Measurements from ENCODE around the gene ZNF736.
A peak's percentile ranks its signal among the peaks of the same experiment; 100 is the strongest.
"Not testable (repeated sequence)": the region's sequence is repeated elsewhere in the genome, so short reads cannot be mapped to it uniquely, and the experiment has no call there.

Gene ZNF736

DNA sequence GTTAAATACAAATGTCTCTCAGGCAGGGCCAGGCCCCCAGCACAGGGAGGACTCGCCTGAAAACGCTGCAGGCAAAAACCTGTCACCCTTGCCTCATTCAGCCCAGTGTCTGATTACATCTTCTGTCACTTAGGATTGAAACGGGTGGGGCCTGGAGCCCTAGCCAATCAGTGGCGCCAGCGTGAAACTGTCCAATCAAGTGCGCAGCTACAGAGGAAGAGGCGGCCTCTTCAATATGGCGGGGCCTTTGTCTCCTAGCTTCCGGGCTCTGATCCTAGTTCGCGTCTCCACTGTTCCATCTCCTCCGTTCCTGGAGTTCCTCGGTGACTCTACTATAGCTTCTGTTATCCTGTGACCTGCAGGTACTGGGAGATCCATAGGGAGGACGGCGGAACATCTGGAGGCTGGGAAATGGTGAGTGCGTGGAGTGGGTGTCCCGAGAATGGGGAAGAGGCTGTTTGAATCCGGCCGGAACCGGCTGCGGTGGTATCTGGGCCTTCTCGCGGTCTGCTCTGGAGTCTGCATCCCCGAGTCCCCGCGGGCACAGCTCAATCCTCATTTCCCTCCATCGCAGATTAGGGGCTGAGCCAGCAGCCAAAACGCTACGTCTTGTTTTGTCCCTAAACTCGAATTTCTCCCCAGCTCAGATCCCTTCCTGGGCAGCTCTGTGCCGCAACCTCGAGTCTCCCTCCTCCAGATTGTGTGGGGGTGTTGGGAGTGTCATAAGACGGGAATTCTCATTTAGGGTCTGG, at the start of gene ZNF736:
Gene ZNF736 (plus strand): TSS at position 222 of the 752 bp plus-strand sequence. CDS start 190 bp downstream, at position 412.
- peak; percentile 94 for DNase-seq (ENCODE audit: low spot score)

DNA sequence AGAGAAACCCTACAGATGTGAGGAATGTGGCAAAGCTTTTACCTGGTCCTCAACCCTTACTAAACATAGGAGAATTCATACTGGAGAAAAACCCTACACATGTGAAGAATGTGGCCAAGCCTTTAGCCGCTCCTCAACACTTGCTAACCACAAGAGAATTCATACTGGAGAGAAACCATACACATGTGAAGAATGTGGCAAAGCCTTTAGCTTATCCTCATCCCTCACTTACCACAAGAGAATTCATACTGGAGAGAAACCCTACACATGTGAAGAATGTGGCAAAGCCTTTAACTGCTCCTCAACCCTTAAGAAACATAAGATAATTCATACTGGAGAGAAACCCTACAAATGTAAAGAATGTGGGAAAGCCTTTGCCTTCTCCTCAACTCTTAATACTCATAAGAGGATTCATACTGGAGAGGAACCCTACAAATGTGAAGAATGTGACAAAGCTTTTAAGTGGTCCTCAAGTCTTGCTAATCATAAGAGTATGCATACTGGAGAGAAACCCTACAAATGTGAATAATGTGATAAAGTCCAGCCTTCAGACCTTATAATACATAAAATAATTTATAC, 47.3 kb upstream of the ZNF736 start:
- DNase-seq (ENCODE audit: low spot score) = no peak

DNA sequence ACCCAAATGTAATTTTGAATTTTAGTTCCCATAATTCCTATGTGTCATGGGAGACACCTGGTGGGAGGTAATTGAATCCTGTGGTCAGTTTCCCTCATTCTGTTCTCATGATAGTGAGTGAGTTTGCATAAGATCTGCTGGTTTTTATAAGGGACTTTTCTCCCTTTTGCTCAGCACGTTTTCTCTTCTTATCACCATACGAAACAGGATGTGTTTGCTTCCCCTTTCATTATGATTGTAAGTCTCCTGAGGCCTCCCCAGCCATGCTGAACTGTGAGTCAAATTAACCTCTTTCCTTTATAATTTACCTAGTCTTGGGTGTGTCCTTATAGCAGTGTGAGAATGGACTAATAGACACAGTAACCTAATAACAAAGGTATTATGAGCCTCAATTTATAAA, 36.1 kb upstream of the ZNF736 start:
- no peak for DNase-seq (ENCODE audit: low spot score)

DNA sequence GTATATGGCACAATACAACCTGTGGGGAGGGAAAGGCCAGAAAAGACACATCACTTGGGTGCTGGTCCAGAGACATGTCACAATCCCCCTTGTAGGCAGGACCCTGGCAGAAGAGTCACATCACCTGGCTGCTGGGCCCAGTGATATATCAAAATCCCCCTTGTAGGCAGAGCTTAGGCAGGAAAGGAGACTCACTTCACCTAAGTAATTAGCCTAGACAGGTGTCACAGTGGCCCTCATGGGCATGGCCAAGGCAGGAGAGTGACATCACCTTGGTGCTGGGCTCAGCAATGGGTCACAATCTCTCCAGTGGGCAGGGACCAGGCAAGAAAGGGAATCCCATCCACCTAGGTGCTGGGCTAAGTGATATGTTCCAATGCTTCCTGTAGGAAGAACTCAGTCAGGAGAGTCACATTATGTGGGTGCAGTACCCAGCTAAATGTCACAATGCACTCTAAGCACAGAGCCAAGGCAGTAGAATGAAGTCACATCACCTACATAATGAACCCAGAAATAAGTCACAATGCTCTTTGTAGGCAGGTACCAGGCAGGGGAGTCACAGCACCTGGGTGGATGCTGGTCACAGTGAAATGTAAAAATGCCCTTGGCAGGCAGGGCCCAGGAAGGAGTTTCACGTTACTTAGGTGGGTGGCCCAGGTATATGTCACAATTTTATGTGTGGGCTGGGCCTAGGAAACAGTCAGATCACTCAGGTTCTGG, 18.9 kb upstream of the ZNF736 start:
- no peak for DNase-seq (ENCODE audit: low spot score)

DNA sequence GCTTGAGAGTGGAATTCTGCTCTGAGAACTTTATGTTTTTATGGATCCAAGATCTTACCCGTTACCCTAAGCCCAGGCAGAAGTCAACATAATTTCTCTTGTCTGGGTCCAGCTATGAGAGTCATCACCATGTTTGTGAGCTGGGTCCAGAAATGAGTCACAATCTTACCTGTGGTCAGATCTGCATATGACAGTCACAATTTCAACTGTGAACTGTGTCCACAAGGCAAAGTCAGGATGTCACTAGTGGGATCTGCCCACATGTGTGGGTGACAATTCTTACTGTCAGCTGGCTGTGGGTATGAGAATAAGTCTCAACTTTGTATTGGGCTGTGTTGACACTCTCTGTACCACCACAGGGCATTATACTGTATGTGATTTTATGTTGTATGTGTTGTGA, 16.3 kb upstream of the ZNF736 start:
- not testable (repeated sequence) for DNase-seq (ENCODE audit: low spot score)

DNA sequence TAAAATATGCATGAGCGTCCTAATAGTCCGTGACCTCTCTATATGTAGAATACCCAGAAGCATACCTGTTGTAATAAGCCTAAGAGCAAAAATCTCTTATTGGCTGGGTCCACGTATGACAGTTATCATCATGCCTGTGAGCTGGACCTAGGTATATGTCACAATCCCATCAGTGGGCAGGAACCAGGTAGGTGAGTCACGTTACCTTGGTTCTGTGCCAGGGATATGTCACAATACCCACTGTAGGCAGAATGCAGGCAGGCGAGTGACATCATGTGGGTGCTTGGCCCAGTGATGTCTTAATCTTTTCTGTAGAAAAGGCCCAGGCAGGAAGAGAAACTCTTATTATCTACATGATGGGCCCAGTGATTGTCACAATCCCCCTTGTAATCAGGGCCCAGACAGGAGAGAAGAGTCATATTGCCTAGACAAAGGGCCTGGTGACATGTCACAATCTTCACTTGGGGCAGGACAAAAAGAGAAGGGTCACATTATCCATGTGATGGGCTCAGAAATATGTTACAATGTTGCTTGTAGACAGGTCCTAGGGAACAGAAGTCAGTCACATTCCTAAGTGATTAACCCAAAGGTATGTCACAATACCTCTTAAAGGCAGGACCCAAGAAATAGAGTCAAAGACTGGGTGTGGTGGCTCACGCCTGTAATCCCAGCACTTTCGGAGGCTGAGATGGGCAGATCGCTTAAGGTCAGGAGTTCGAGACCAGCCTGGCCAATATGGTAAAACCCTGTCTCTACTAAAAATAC, 12.9 kb upstream of the ZNF736 start:
- no peak for DNase-seq (ENCODE audit: low spot score)

DNA sequence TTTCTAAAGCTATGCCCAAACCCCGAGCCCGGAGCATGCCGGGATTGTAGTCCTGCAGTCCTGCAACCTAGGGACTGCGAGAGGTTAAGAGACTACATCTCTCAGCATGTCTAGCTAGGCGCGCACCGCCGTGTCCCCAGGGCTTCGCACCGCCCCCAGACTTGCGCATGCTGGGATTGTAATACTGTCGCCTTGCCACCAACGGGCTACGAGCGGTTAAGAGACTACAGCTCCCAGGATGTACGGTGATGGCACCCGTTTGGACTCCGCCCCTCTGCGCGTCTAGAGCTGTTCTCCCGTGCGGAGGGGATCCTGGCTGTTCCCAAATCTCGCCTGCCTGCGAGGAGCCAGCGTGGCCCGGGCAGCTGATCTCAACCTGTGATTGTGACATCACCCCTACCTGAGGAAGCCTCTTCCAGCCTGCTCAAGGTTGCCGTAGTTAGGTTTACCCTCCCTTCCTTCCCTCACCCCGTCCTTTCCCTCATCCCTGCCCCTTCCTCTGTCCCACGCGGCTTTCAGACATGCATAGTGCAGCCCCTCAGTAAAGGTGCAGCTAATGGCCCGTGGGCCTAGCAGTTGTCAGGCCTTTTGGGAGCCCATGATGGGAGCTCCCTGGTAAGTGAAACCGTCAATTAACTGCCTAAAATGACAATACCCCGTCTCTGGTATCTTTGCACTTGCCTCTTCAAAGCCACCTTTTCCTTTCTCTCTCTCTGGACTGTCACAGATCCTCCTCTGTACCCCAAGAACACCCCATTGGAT, 6.3 kb upstream of the ZNF736 start:
- DNase-seq (ENCODE audit: low spot score) = peak; percentile 97

DNA sequence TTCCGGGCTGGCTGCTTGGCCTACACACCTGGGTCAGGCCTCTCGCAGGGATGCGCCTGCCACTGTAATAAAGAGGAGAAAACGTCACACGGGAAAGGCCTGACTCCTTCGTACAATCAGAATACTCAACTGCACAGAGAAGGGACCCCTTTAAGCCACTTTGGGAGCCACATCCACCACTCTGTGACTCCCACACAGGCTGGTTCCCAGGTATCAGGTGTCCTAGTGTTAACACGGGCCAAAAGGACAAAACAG, 5.8 kb upstream of the ZNF736 start:
- DNase-seq (ENCODE audit: low spot score) = no peak

DNA sequence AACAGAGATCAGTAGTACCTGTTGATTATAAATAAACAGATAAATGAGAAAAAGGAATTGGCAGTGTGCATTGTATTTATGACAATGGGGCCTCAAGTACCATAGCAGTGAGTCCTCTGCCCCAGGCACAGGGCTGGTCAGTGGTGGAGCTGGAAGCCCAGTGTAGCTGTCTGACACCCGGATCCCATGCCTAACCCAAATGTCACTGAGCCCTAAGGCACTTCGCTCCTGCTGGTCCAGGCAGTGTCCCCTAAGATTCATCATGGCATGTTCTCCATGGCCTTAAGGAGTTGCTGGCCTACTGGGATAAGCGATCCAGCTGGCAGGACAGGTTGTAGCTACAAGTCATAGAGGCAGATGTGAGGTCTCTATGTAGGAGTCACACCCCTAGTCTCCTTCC, 3.3 kb upstream of the ZNF736 start:
- no peak for DNase-seq (ENCODE audit: low spot score)

DNA sequence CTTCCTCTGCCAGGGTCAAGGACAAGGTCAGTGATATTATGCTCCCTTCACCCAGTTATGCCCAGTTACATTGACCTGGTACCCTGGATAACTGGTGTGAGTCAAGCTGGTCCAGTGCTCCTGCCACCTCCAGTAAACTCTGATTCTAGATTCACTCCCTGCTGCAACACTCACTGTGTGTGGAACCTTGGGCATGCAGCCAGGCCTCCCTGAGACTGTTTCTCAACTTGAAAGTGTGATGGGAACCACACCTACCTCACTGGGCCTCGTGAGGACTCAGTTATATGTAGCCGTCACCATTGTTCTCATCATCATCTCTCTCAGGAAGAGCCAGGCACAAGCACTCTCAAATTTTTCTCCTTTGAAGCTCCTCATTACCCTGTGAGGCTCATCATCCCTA, 935 bp upstream of the ZNF736 start:
- DNase-seq (ENCODE audit: low spot score) = no peak

DNA sequence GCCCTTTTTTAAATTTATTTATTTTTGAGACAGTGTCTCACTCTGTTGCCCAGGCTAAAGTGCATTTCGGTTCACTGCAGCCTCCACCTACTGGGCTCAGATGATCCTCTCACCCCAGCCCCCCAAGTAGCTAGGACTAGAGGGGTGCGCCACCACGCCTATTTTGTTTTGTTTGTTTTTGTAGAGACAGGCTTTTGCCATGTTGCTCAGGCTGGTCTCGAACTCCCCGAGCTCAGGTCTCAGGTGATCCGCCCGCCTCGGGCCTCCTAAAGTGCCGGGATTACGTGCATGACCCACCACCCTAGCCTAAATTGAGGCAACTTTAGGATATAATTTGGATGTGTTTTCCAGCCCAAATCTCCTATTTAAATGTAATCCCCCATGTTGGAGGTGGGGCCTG, 805 bp downstream of the ZNF736 start:
- DNase-seq (ENCODE audit: low spot score) = no peak

DNA sequence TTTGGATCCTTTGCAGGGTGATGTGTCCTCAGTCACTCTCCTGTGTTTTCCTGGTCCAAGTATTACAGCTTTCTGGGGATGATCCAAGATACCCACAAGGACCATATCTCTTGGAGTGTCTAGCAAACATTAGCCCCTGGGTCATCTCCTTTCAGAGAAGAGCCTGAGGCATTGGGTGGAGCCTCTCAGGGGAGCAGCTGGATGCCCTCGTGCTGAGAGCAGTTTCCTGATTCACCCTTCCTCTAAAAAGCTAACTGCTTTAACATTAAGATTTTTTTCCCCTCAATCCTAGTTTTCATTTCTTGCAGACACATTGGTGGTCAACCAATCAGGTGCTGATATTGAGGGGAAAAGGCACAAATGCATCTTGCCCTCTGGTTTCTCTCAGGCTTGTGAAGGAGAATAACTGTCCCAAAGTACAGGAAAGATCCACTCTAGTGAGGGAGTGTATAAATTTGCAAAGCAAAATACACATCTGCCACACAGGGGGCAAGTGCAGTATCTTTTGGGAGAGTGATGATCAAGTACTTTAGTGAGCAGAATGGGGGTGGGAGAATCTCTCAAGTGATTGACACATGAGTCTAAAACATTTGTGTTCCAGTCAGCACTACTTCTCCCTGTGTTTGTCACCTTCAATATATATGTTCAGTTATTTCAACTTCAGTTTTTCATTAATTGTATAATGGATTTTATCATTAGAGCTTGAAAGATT, 2.4 kb downstream of the ZNF736 start:
- not testable (repeated sequence) for DNase-seq (ENCODE audit: low spot score)

DNA sequence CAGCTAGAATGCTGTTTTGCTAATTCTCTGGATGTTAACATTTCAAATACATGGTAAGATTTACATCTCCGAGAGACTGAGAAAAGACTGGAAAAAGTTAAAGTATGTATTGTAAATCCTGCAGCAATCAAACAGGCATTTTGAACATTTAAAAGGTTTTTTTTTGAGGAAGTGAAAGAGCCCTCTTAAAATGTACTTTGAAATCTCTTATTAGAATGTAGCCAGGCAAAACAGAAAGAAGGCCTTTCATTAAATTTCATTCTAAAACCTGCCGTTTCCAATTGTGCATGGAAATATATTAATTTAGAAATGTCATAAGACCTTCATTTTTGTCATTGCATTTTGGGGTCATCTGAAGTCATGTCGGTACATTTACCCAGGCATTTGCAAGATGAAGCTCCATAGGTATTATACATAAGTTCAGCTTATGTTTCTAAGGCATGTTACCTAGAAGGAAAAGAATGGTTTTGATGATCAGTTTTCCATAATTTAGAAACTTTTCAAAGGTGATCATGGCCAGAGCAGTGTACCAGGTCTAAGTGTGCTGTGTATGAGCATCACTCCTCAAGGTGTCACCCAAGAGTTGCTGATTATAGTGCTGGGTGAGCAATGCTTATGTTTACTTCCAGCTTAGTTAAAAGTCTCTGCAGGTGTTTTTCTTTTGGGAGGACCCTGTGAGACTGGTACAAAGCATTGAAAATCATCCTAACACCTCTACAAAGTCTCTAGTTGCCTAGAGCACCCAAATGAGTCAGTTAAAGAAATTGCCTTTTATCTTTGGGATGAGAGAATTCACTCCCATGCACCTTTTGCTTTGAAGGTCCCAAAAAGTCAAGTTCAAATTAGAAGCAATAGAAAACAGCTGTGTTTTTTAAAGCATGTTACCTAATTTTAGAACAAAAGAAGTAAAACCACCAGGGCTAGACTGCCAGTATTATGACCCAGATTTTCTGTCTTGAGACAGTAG, 7.1 kb downstream of the ZNF736 start:
- no peak for DNase-seq (ENCODE audit: low spot score)

DNA sequence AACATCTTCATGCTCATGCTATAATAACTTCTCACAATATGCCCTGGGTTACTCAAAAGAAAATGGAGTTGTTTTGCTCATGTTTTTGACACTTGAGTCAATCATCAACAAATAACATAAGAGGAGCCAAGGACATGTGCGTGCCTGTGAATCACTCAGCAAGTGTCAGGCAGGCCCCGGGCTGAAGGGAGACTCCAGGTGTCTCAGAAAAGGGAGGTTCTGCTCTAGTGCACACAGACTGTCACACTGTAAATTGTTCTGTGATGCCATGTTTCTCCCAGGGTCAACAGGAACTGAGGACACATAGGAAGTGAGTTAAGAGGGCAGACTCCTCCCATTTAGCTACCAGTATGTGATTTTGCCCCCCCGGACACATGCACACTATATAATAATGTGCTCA, 10.4 kb downstream of the ZNF736 start:
- DNase-seq (ENCODE audit: low spot score) = not testable (repeated sequence)

DNA sequence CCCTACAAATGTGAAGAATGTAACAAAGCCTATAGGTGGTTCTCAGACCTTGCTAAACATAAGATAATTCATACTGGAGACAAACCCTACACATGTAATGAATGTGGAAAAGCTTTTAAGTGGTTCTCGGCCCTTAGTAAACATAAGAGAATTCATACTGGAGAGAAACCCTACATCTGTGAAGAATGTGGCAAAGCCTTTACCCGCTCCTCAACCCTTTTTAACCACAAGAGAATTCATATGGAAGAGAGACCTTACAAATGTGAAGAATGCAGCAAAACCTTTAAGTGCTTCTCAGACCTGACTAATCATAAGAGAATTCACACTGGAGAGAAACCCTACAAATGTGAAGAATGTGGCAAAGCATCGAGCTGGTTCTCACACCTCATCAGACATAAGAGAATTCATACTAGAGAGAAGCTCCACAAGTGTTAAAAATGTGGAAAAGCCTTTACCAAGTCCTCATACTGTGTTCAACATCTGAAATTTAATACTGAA, 35.0 kb downstream of the ZNF736 start:
- not testable (repeated sequence) for DNase-seq (ENCODE audit: low spot score)

DNA sequence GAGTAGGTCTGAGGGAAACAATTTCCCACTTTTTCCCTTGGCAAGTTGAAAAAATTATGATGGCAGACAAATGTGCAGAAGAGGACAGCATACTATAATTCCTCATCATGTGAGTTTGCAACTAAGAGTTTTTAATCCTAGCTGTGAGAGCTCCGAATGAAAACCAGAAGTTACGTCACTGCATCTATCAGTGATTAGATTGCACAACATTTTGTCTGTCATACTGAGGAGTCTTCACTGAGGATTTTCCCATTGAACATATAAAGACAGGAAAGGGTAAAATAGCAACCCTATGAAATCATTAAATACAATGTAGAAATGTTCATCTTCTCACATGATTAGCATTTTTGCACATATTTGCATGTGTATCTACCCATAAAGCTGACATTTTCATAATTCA, 45.8 kb downstream of the ZNF736 start:
- DNase-seq (ENCODE audit: low spot score) = no peak

DNA sequence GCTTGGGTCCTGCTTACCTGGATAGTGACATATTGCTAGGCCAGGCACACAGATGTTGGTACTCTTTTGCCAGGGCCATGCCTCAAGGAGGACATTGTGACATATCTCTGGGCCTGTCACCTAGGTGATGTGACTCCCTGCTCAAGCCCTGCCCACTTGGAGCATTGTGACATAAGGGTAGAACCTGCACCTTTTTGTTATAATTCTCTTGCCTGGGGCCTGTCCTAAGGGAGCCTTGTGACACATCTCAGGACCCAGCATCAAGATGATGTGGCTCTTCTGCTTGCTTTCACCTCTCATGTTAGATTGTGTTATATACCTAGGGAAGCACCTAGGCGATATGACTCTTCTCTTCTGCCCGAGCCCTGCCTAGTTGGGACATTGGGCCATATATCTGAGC, 57.4 kb downstream of the ZNF736 start:
- DNase-seq (ENCODE audit: low spot score) = no peak

DNA sequence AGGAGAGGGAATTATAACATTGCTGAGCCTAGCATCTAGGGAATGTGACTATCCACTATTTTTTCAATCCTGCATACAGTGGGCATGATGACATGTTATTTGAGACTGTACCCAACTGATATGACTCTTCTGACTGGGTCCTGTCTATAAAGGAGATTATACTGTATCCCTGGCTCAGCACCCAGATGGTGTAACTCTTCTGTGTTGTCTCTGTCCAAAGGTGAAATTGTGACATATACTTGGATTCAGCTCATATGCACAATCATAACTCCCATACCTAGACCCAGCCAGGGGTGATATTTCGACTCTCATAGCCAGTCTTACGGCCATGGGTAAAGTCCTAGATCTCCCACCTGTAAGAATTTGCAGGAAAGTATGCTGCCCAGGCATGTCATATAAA, 59.3 kb downstream of the ZNF736 start:
- DNase-seq (ENCODE audit: low spot score) = no peak

DNA sequence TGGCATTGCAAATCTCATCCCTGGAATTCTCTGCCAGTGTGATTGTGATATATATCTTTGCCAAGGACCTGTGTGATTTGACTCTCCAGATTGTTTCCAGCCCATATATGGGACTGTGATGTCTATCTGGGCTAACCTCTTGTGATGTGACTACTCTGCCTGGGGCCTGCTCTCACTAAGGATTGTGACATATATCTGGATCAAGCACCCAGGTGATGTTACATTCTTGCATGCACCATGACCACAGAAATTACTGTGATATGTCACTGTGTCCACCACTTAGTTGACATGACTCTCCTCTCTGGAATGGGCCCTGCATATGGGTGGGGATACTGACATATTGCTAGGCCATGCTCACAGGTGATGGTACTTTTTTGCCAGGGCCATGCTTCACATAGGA, 86.6 kb downstream of the ZNF736 start:
- no peak for DNase-seq (ENCODE audit: low spot score)
